ENCODE results near the gene TNFRSF21.
"Not testable (repeated sequence)": the region's sequence is repeated elsewhere in the genome, so short reads cannot be mapped to it uniquely, and the experiment has no call there.

The TNFRSF21 gene

GRCh38 chr6:47229255-47229654 lies 80.5 kb downstream of the TNFRSF21 start:
- intact Hi-C loops (cut with DNase I; ENCODE audit: low total_unique reads), result no loop called here
- Histone ChIP-seq H3K27ac (no peak overlapping the region), H3K36me3 (peaks cover 0 to 2% (median 0%) of the 10 kb centered on the region in 3 donors), H3K9me3 (no peaks in the 10 kb centered on the region), H3K4me1 (no peaks in the 10 kb centered on the region), H3K4me3 (no peak overlapping the region), H3K27me3 (no peaks in the 10 kb centered on the region)
- no peak for TF ChIP-seq CTCF (IDR thresholded peaks at IDR 0.05)
- no peak for DNase-seq

GRCh38 chr6:47228093-47228492 lies 81.6 kb downstream of the TNFRSF21 start:
- H3K9me3 ChIP-seq; H3K36me3 ChIP-seq; DNase-seq; H3K4me3 ChIP-seq; H3K27me3 ChIP-seq; intact Hi-C loops (cut with DNase I; ENCODE audit: low total_unique reads); H3K4me1 ChIP-seq; H3K27ac ChIP-seq: not testable (repeated sequence)

- DNase-seq; H3K9me3 ChIP-seq; H3K27me3 ChIP-seq; H3K36me3 ChIP-seq; H3K4me1 ChIP-seq; intact Hi-C loops (cut with DNase I; ENCODE audit: low total_unique reads); H3K27ac ChIP-seq; H3K4me3 ChIP-seq: not testable (repeated sequence)
These were observed 86.5 kb downstream of the TNFRSF21 start for GRCh38 chr6:47223251-47223650.

- H3K36me3 ChIP-seq, result no peaks in the 10 kb centered on the region
These were observed 88.1 kb downstream of the TNFRSF21 start for GRCh38 chr6:47221565-47221964.

GRCh38 chr6:47209632-47210031 lies 100.1 kb downstream of the TNFRSF21 start:
- no peaks in the 10 kb centered on the region for H3K27me3 ChIP-seq
- DNase-seq, result no peak
- intact Hi-C loops (cut with DNase I; ENCODE audit: low total_unique reads), result no loop called here
- no peak overlapping the region for H3K27ac ChIP-seq
- no peaks in the 10 kb centered on the region for H3K9me3 ChIP-seq
- H3K36me3 ChIP-seq, result no peaks in the 10 kb centered on the region
- no peak for TF ChIP-seq CTCF (IDR thresholded peaks at IDR 0.05)
- H3K4me3 ChIP-seq, result no peak overlapping the region
- H3K4me1 ChIP-seq, result no peaks in the 10 kb centered on the region

More at GRCh38 chr6:47221565-47221964, 88.1 kb downstream of the TNFRSF21 start:
- H3K4me3 ChIP-seq, result no peak overlapping the region
- intact Hi-C loops (cut with DNase I; ENCODE audit: low total_unique reads), result no loop called here
- no peak for TF ChIP-seq CTCF (IDR thresholded peaks at IDR 0.05)
- no peaks in the 10 kb centered on the region for H3K9me3 ChIP-seq
- no peaks in the 10 kb centered on the region for H3K4me1 ChIP-seq
- no peaks in the 10 kb centered on the region for H3K27me3 ChIP-seq
- no peak for DNase-seq
- no peak overlapping the region for H3K27ac ChIP-seq

GRCh38 chr6:47207261-47207660 lies 102.4 kb downstream of the TNFRSF21 start:
- DNase-seq, result no peak
- no peaks in the 10 kb centered on the region for H3K9me3 ChIP-seq
- H3K4me1 ChIP-seq, result no peaks in the 10 kb centered on the region
- no peak overlapping the region for H3K27ac ChIP-seq
- intact Hi-C loops (cut with DNase I; ENCODE audit: low total_unique reads), result no loop called here
- H3K4me3 ChIP-seq, result no peak overlapping the region
- no peak for TF ChIP-seq CTCF (IDR thresholded peaks at IDR 0.05)
- H3K36me3 ChIP-seq, result no peaks in the 10 kb centered on the region
- H3K27me3 ChIP-seq, result no peaks in the 10 kb centered on the region

GRCh38 chr6:47206626-47207025 lies 103.1 kb downstream of the TNFRSF21 start:
- TF ChIP-seq CTCF (IDR thresholded peaks at IDR 0.05), result no peak
- no peak overlapping the region for H3K4me3 ChIP-seq
- H3K9me3 ChIP-seq, result no peaks in the 10 kb centered on the region
- H3K27ac ChIP-seq, result no peak overlapping the region
- DNase-seq, result no peak
- no peaks in the 10 kb centered on the region for H3K4me1 ChIP-seq
- no peaks in the 10 kb centered on the region for H3K27me3 ChIP-seq
- intact Hi-C loops (cut with DNase I; ENCODE audit: low total_unique reads), result no loop called here
- H3K36me3 ChIP-seq, result no peaks in the 10 kb centered on the region

All from tibial artery (tissue), 4 donors.